NCI-H146 treated with DMSO at 0.1 percent for 48 hours (cell line): ENCODE data around the gene OTUB2.

ENCODE experiments used
- DNase-seq: peaks from one replicate; lab custom pipeline; 2025; ENCODE audit not compliant: unreplicated experiment; lab: John Stamatoyannopoulos, UW

The OTUB2 gene

DNA sequence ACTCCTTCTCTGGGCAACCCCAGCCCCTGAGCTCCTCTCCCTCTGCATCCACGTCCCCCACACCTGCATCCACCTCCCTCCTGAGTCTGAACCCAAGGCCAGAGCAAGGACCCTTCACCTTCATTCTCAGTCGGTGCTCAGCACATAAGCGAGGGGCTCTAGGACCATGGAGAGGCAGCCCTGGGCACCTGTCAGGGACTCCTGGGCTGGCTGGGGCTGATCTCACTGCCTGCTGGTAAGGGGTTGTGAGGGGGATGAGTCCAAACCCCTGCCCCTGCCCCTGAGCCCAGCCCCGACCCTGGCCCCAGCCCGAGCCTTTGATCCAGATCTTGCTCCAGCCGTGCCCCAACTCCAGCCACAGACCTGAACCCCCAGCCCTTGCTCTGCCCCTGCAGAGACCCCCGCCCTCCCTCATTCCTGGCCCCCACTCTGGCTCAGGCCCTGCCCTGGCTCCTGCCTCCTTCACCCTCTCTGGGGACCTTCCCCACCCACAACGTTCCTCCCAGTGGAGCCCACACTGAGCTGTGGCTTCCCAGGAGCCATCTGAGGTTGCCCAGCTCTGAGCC, 29.9 kb upstream of the OTUB2 start:
- DNase-seq: no peak

DNA sequence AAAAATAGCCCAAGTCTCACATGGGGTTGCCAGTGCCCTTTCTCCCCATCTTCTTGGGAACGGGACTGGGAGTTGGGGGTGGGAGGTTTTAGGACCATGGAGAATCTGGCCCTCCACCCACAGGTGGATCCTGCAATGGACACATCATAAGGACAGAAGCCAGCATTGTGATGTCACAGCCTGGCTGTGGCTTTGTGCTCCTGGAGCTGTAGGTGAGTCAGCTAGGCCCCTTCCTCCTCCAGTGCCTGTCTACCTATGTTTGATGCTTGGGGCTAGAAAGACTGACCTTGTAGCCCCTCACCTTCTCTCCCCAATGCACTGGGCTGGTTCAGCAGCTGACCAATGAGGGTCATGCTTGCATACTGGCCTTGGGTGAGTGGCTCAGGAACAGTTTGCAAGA, 29.1 kb upstream of the OTUB2 start, which contains the start of gene CCDC197:
Gene CCDC197 (plus strand): TSS at position 220 of the 400 bp plus-strand sequence. CDS start 831 bp downstream, outside the sequence.
- DNase-seq: no peak

- DNase-seq: no peak
Observed at GRCh38 chr14:93997916-93998870, 27.9 kb upstream of the OTUB2 start.

- no peak for DNase-seq
Observed at GRCh38 chr14:93998871-93999403, 27.2 kb upstream of the OTUB2 start.

GRCh38 chr14:93999573-93999972, 26.6 kb upstream of the OTUB2 start:
- no peak for DNase-seq

GRCh38 chr14:94000267-94000666, 25.9 kb upstream of the OTUB2 start:
- no peak for DNase-seq

DNA sequence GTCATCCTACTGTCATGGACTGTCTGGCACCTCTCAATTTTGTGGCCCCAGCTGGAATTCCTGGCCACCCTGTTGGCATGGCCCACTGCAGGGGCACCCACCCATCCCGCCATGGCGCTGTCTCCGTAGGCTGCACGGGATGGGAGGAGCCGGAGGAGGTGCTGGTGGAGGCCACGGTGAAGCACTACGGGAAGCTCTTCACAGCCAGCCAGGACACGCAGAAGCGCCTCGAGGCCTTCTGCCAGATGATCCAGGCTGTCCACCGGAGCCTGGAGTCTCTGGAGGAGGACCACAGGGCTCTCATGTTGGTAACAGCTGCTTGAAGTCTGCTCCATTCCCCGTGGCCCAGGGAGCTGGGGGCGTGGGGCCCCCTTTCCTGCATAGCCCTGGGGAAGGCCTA, 25.1 kb upstream of the OTUB2 start:
- no peak for DNase-seq

- no peak for DNase-seq
Observed at GRCh38 chr14:94001501-94002396, 24.4 kb upstream of the OTUB2 start.

DNA sequence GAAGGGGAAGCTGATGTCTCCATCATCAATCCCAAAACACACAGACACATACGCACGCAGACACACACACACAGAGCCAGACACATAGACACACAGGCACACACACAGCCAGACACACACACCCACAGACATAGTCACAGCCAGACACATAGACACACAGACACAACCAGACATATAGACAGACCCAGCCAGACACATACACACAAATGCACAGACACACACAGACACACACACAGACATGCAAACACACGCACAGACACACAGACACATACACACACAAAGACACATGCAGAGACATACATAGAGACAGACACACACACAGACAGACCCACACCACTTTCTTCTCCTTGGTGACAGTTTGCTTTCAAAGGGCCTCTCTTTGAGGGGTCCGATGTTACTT, 22.7 kb upstream of the OTUB2 start:
- DNase-seq: no peak

DNA sequence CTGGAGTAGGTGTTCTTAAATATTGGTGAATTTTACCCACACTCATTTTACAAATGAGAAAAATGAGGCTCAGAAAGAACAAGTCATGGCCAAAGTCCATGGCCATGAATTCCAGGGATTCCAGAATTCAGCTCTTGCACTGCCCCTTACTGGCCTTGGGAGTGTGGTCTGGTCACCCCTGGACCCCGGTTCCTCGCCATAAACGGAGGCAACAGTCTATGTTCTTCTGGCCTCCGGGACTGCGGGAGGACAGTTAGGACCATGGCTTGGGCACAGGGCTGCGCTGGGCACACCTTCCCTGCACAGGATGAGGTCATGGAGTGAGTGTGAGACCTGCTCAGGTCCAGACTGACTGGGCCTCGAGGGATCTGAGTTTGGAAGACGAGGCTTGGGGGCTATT, 22.1 kb upstream of the OTUB2 start:
- no peak for DNase-seq

- DNase-seq: no peak
Observed at GRCh38 chr14:94005324-94006073, 20.6 kb upstream of the OTUB2 start.

DNA sequence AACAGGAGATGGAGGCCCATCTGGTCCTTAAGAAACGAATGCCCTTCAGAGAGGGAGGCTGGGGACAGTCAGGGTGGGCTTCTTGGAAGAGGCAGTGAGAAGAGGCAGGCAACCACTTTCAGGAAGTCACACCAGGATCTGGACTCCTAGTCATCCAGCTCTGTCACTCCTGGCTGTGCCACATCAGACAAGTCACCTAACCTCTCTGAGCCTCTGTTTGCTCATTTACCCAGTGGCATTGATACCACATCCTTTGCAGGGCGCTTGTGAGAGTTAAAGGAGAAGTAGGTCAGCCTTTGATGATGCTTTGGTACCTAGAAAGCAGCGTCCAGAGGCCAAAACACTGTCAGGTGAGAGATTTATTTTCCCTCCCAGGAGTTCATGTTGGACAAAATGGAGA, 17.9 kb upstream of the OTUB2 start:
- no peak for DNase-seq

DNA sequence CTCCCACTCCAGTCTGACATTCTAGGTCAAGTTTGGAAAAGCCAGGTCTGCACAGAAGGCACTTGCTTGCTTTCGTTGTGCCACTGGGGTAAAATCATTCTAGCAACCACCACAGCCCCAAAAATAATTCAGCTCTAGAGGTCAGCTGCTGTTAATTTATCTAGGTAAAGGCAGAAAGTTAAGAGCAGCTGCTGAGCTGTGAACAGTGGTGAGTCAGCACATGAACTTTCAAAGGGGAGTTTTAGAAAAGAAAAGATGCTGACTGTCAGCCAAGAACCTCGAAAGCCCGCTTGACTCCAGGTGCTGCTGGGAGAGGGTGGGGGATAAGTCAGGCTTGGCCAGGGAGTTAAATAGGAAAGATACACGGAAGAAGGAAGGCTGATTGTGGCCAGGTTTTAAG, 16.4 kb upstream of the OTUB2 start:
- DNase-seq: no peak

DNA sequence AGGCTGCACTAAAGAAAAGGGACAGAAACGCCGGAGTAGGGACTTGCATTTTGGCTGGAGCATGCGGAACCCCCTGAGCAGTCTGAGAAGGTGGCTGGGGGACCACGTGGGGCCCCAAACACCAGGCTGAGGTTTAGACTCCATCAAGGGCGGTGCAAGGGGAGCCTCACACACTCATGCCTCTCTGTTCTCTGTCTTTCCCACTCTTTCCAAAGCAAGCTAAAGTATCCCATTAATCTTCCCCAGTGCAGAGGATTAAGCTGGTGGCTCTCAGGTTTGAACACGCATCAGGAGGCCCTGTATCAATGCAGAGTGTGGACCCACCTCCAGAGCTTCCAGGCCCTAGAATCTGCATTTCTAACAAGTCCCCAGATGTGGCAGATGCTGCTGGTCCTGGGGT, 15.5 kb upstream of the OTUB2 start:
- DNase-seq: no peak

- DNase-seq: no peak
Observed at GRCh38 chr14:94011795-94012194, 14.3 kb upstream of the OTUB2 start.

DNA sequence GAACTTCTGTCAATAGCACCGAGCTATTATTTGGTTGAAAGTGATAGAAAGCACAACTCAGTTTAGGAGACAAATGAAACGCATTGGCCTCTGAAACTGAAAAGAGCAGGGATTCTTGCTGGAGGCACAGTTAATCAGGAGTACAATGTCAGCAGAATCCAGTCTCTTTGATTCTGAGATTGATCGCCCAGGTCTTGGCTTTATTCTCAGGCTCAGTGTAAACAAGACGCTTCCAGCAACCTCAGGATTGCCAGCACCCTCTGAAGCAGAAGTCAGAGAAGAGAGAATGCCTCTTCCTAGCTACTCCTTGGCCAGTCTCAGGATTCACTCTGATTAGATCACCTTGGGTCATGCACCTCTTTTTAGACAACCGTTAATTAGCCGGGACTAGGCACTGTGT, 11.8 kb upstream of the OTUB2 start:
- no peak for DNase-seq

- no peak for DNase-seq
Observed at GRCh38 chr14:94015223-94015622, 10.9 kb upstream of the OTUB2 start.

DNA sequence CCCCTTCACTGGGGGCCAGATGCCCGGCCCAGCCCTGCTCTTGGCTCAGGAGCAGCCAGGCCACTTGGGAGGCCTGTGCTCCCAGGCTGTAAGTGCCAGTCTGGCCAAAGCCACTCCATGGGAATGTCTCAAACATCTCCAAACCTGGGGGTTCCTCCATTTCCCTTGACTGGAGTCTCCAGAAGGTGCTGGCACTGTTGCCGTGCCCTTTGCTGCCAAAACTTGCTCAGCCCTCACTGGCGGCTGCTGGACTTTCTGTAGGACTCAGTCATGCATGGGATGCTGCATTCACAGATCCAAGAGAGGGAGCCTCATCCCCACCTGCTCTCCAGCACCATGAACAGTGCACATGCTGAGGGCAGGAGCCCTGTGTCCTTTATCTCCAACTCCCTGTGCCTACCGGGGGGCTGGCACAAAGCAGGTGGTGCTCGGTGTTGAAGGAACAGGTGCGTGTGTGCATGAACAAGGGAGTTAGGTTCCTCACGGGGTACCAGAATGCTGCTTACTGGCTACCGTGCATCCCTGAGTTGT, 9.6 kb upstream of the OTUB2 start:
- DNase-seq: no peak

GRCh38 chr14:94018308-94018707, 7.8 kb upstream of the OTUB2 start:
- no peak for DNase-seq

GRCh38 chr14:94019329-94019728, 6.8 kb upstream of the OTUB2 start:
- DNase-seq: no peak
